Astrocyte (in vitro differentiated cells and primary cell): ENCODE measurements around the gene CBX8.

Experiments used
- CTCF ChIP-seq: IDR thresholded peaks from 2 replicates; pipeline ENCODE4 v1.5.1; 2011; ENCODE audit warnings: low read depth, mild to moderate bottlenecking, inconsistent platforms, low read length, moderate library complexity; ENCODE audit not compliant: insufficient read depth
- EZH2 ChIP-seq: IDR thresholded peaks from 2 replicates; pipeline ENCODE4 v1.6.1; 2012; ENCODE audit warnings: mild to moderate bottlenecking, low read length, inconsistent platforms; ENCODE audit not compliant: insufficient read depth

GRCh38 chr17:79793924-79794304 lies 3.0 kb downstream of the CBX8 start:
- TF ChIP-seq CTCF (no peak), EZH2 (no peak)
